Measurements from ENCODE around the gene RGL1. TPM values are rescaled to one million over a fixed set of nuclear protein-coding genes. Genes with fewer than 3 reads are reported as not detected.

RGL1 gene
- total RNA-seq, 1 experiment from 2014 or later: 1.3 TPM

DNA sequence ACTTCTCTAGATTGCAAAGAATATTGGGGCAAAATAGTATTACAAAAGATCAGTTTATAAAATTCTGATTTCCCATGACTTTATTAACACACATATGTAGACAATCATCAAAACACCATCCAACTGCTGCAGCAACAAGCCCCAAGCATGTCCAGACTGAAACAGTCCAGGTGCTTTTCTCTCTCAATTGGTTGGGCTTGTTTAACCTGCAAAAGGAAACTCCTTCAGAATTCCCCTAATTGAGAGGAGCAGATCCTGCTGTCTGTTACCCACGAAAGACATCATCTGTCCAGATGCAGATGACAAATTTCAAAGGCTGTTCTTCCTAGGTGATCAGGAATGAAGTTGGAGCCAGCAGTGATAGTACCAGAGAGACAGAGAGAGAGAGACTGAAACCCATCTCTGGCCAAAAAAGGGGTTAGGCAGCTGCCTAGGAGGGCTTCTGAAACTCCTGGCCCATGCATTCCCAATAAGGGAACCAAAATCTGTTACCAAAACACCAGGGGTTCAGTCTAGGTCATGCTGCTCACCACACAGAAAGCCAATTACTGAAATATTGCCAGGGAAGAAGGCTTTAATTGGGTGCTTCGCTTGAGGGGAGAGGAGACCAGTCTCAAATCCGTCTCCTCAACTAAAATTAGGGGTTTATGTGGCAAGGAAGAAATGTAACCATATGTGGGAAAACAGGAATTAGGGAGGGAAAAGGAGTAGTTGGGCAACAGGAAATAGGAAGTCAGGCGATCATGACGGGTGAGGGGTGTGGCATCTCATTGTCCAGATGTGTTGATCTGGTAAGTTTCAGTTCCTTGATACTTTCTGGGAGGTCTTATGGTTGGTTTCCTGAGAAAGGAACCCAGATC is 34.7 kb upstream of the RGL1 start:
- H3K79me2 ChIP-seq (ENCODE audit: insufficient read depth, low read length): no peaks in the 10 kb centered on the region
- DNase-seq (ENCODE audit: low read depth, low spot score) (no peak), ATAC-seq (no peak)
- no peak overlapping the region for H2AFZ ChIP-seq (ENCODE audit: low read depth, low read length, poor library complexity, severe bottlenecking)
- no TSS peak for BruUV-seq (replicated peaks)
- H3K4me1 ChIP-seq (ENCODE audit: control insufficient read depth in 1 of 2, insufficient read depth in 2 of 2, low read length in 2 of 2): no peaks in the 10 kb centered on the region
- H3K4me3 ChIP-seq (replicated peaks in 1 of 2; ENCODE audit: low read depth in 1 of 2, low read length in 2 of 2): no peak overlapping the region
- H3K9ac ChIP-seq (ENCODE audit: low read length): no peak overlapping the region
- intact Hi-C loops (cut with micrococcal nuclease): no loop called here
- CTCF ChIA-PET: no interaction called here
- peaks cover 0 to 6% of the 10 kb centered on the region in 2 experiments; a peak in 1 of 4 replicates for H3K9me3 ChIP-seq (ENCODE audit: control insufficient read depth in 1 of 2, insufficient read depth in 1 of 2, low read depth in 1 of 2, low read length in 2 of 2)
- RAD21 ChIA-PET (ENCODE audit: low non-redundant PET in 1 of 2, low total read pairs in 2 of 2, uncharacterized antibody in 2 of 2, unreplicated experiment in 2 of 2): no interaction called here
- H4K20me1 ChIP-seq (ENCODE audit: insufficient read depth): no peaks in the 10 kb centered on the region
- H3K36me3 ChIP-seq (ENCODE audit: control insufficient read depth in 1 of 2, insufficient read depth in 2 of 2, low read length in 2 of 2): no peaks in the 10 kb centered on the region
- no peaks in the 10 kb centered on the region for H3K27me3 ChIP-seq (ENCODE audit: insufficient read depth, low read length)
- H3K27ac ChIP-seq (ENCODE audit: low read depth, low read length): no peak overlapping the region
- H3K4me2 ChIP-seq (ENCODE audit: low read length): no peak overlapping the region
- TF ChIP-seq, protein P1, sequence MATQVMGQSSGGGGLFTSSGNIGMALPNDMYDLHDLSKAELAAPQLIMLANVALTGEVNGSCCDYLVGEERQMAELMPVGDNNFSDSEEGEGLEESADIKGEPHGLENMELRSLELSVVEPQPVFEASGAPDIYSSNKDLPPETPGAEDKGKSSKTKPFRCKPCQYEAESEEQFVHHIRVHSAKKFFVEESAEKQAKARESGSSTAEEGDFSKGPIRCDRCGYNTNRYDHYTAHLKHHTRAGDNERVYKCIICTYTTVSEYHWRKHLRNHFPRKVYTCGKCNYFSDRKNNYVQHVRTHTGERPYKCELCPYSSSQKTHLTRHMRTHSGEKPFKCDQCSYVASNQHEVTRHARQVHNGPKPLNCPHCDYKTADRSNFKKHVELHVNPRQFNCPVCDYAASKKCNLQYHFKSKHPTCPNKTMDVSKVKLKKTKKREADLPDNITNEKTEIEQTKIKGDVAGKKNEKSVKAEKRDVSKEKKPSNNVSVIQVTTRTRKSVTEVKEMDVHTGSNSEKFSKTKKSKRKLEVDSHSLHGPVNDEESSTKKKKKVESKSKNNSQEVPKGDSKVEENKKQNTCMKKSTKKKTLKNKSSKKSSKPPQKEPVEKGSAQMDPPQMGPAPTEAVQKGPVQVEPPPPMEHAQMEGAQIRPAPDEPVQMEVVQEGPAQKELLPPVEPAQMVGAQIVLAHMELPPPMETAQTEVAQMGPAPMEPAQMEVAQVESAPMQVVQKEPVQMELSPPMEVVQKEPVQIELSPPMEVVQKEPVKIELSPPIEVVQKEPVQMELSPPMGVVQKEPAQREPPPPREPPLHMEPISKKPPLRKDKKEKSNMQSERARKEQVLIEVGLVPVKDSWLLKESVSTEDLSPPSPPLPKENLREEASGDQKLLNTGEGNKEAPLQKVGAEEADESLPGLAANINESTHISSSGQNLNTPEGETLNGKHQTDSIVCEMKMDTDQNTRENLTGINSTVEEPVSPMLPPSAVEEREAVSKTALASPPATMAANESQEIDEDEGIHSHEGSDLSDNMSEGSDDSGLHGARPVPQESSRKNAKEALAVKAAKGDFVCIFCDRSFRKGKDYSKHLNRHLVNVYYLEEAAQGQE (IDR thresholded peaks at IDR 0.05; ENCODE audit: low read depth): no peak
- TF ChIP-seq, protein P2, sequence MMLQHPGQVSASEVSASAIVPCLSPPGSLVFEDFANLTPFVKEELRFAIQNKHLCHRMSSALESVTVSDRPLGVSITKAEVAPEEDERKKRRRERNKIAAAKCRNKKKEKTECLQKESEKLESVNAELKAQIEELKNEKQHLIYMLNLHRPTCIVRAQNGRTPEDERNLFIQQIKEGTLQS (IDR thresholded peaks at IDR 0.05): no peak
- no peak for TF ChIP-seq MAX (IDR thresholded peaks at IDR 0.05)
- TF ChIP-seq CTCF (IDR thresholded peaks at IDR 0.05 in 2 of 3, conservative IDR thresholded peaks at IDR 0.05 in 1 of 3; ENCODE audit: borderline replicate concordance in 1 of 3, insufficient read depth in 1 of 3, low read depth in 2 of 3, low read length in 2 of 3): no peak
- TF ChIP-seq ZNF274 (IDR thresholded peaks at IDR 0.05; ENCODE audit: low read depth, low read length): no peak
- TF ChIP-seq CBX3 (IDR thresholded peaks at IDR 0.05; ENCODE audit: low read depth): no peak
- TF ChIP-seq POLR2AphosphoS5 (IDR thresholded peaks at IDR 0.05; ENCODE audit: low read depth, low read length): no peak
- TF ChIP-seq CEBPB (IDR thresholded peaks at IDR 0.05; ENCODE audit: low read depth): no peak
- no peak for TF ChIP-seq SRF (IDR thresholded peaks at IDR 0.05; ENCODE audit: low read depth)
- no peak for TF ChIP-seq YY1 (IDR thresholded peaks at IDR 0.05; ENCODE audit: extremely low read depth, insufficient replicate concordance, low read depth, low read length)
- POLR2A ChIA-PET: no interaction called here
- H3K9me2 ChIP-seq (ENCODE audit: insufficient read depth): no peaks in the 10 kb centered on the region
